NCI-H2196 treated with DMSO at 0.1 percent for 48 hours (cell line): ENCODE data around the gene LCN2.
"Not testable (repeated sequence)": the region's sequence is repeated elsewhere in the genome, so short reads cannot be mapped to it uniquely, and the experiment has no call there.

Experiments
- DNase-seq: peaks from one replicate; lab custom pipeline; 2025; ENCODE audit not compliant: unreplicated experiment; lab: John Stamatoyannopoulos, UW

Gene LCN2

DNA sequence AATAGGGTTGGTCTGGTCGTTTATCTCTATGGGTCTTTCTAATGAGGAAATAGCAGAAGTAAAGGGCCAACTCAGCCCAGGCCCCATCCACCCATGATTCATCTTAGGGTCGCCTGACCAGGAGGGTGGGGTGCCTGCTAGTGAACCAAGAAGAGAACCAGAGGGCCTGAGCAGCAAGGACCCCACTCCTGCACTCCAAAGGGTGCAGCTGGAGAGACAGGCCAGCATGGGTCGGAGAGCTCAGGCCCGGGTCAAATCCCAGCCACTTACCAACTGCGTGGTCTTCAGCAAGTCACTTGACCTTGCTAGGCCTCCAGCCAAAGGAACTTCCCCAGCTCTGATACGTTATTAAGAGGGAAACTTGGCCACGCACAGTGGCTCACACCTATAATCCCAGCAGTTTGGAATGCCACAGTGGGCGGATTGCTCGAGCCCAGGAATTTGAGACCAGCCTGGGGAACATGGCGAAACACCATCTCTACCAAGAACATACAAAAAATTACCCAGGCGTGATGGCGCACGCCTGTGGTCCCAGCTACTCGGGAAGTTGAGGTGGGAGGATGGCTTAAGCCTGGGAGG, 15.1 kb downstream of the LCN2 start:
- DNase-seq: no peak

GRCh38 chr9:128166169-128166568, 16.9 kb downstream of the LCN2 start:
- no peak for DNase-seq

GRCh38 chr9:128167209-128167608, 18.0 kb downstream of the LCN2 start:
- DNase-seq: no peak

- no peak for DNase-seq
Measured at GRCh38 chr9:128168731-128169308, 19.6 kb downstream of the LCN2 start.

GRCh38 chr9:128169492-128169891, 20.2 kb downstream of the LCN2 start:
- DNase-seq: no peak

DNA sequence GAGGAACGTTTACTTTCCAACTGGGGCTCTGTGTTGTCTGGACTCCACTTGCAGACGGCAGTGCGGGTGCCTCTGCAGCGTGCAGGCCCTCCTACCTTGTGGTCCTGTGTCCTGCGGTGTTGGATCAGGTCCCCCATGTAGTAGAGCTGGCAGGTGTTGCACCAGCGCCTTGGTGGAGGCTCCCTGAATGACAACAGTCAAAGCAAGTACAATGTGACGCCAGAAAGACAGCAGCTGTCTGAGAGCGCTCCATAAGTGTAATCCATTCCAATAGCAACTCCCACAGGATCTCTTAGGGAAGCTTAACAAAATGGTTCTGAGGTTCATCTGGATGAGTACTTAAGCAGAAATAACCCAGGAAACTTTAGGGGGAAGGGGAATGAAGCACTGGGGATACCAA, 20.7 kb downstream of the LCN2 start:
- DNase-seq: no peak

DNA sequence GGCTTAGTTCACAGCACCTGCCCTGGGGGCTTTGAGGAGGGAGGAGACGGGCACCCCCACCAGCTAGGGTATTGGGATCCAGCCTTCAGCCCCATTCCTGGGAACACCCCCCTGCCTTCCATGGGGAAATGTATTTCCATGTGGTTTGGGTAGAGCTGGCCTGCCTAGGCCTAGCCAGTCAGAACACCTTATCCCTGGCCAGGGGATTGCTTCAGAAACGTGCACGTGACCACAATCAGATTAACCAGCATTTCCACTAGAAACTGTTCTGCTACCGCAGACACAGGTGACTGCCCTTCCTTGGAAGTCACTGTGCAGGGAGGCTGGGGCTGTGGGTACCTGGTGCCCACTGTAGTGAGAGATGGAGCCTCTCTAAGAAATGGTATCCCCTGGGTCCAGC, 24.8 kb downstream of the LCN2 start:
- DNase-seq: no peak

DNA sequence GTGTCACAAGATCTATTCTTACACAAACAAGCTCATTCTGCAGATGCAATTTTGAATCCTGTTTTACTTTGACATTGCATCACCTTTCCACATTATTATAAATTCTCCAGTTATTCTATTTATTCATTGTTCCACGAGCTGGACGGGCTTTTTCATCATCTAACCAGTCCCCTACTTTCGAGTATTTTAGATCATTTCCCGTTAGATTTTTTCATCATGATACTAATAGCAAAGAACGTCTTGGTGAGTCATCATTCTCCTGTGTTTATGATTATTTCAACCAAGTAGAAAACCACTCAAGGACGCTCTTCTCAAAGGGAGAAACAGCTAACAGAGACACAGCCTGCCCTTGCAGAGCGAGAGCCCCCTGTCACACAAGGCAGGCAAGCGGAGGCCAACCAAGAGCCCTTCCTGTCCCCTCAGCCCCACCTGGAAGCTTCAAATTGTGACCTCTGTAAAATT, 25.9 kb downstream of the LCN2 start:
- no peak for DNase-seq

GRCh38 chr9:128175726-128176125, 26.5 kb downstream of the LCN2 start:
- DNase-seq: no peak

DNA sequence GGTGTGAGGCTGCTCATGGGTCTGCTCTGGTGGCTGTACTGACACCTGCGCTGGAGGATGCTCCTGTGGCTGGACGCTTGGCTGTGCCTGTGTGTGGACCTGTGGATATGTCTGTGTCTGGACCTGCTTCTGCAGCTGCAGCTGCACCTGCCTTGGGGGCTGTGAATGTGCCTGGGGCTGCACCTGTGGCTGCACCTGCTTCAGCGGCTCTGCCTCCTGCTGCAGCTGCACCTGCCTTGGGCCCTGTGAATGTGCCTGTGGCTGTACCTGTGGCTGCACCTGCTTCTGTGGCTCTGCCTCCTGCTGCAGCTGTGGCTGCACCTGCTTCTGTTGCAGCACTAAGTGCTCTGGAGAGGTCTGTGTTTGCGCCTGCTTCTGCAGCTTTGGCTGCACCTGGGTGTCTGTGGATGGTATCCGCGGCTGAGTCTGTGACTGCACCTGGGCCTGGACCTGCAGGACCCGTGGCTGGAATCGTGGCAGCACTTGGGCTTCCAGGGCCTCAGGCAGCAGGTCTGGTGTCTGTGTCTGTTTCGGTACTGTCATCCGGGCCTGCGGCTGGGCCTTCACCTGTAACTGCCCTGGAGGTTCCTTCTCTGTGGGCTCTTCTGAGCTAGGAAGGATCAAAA, 29.7 kb downstream of the LCN2 start:
- no peak for DNase-seq

GRCh38 chr9:128180001-128180400, 30.7 kb downstream of the LCN2 start:
- DNase-seq: no peak

- no peak for DNase-seq
Measured at GRCh38 chr9:128180447-128180846, 31.2 kb downstream of the LCN2 start.

DNA sequence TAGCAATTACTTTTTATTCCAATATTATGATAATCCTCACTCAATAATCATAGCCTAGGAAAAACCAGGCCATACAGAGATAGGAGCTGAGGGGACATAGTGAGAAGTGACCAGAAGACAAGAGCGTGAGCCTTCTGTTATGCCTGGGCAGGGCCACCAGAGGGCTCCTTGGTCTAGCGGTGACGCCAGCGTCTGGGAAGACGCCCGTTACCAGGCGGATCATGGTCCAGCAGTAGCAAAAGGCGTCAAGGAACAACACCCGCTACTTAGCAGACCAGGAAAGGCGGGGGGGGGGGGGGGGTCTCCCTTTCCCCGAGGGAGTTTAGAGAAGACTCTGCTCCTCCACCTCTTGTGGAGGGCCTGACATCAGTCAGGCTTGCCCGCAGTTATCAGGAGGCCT, 32.2 kb downstream of the LCN2 start:
- not testable (repeated sequence) for DNase-seq

GRCh38 chr9:128182893-128183588, 33.8 kb downstream of the LCN2 start:
- no peak for DNase-seq

DNA sequence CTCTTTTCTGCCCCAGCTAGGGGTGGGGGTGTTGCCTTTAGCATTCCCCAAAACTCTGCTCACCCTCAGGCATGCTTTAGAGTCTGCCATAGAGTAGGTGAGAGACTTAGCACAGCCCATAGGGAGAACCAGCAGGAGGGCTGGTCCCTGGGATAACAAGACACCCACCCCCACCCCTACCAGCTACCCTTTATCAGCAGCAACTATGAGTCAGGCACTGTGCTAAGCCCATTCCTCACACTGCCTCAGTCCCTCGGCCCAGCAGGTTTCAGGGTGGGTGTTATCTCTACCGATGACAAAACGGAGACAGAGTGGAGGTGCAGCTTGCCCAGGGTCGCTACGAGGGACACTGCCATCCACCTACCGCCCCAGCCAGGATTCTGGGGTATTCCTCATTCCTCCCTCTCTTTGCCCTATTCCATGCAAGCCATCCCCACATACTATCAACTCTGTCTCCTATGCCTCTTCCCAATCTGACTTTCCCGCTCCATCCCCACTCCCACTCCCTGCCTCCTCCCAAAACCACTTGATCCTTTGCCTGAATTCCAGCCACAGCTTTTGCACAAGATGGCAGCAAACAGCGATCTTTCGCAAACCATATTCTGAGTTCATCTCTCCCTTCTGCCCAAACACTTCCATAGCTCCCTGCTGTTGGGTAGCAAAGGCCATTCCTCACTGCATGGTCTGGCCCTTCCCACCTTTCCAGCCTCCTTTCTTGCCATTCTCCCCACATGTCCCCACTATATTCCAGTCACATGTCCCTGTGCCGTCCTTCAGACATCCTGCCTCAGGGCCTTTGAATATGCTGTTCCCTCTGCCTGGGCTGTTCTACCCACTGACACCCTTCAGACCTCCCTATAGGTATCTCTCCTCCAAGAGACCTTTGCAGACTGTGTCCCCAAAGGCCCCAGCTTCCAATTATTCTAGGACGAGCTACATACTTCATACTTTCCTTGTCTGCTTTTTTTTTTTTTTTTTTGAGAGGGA, 37.0 kb downstream of the LCN2 start:
- DNase-seq: no peak

- no peak for DNase-seq
Measured at GRCh38 chr9:128187361-128187760, 38.1 kb downstream of the LCN2 start.

DNA sequence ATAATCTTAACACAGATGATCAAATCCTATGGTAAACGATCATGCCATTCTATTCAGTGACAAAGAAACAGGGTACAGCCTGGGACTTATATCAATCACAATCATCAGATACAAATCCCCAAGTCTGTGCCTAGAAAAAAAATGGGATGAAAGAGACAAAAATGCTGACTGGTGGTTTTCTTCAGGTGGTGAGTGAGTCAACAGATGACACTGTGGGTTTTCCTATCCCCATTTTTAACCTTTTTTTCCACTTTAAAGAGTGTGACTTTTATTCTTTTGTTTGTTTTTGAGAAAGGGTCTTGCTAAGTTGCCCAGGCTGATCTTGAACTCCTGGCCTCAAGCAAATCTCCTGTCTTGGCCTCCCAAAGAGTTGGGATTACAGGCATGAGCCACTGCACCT, 39.0 kb downstream of the LCN2 start:
- no peak for DNase-seq

DNA sequence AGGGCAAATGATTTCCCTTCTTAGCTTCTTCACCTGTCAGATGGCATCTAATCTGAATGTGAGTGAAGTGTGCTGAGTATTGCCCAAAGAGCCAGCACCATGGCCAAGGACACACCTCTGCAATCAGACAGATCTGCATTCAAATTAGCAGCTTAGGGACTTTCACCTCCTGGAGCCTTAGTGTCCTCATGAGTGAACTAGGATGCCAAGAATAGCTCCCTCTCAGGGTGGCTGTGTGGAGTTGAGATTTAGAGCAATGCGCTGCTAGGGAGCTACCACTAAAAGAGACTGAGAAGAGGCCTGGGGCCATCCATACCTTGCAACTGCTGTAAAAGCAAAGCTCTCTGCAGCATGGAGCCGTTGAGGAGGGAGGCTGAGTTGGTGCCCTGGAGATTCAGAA, 40.8 kb downstream of the LCN2 start:
- DNase-seq: no peak

DNA sequence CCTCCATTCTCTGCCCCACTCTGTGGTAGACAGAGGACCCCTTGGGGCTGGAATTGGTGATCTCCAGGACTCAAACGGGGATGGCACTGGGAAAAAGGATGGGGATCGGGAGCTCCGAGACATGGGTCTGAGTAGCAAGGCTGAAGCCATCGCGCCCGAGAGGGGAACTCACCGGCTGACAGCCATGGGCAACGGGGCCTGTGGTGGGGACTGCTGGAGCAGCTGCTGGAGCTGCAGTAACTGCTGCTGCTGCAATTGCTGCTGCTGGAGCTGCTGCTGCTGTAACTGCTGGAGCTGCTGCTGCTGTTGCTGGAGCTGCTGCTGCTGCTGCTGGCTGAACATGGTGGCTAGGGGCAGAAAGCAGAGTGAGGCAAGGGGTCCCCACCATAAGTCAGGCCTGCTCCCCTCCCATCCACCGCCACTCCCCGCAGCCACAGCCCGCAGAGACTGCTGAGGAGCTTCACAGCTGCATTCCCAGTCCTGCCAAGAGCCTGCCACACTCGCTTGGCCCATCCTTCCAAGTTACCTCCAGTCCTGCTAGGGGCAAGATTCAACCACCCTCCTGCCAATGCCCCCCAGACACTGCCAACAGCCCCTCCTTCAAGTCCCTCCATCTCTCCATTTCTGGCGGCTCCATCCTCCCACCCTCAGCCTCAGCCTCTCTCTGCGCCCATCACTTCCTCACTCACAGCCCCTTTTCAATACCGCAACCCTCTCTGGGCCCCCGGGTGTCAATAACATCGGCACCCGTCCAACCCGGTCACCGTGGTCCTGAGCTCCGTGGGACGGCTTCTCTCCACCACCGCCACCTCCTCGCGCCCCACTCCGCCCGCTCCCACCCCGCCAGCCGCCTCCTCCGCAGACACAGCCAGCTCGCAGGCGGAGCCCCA, 41.5 kb downstream of the LCN2 start:
- DNase-seq: no peak
